K562 (cell line): ENCODE results near the gene ANKEF1. TPM values are rescaled to one million over a fixed set of nuclear protein-coding genes. Genes with fewer than 3 reads are reported as not detected.

Source experiments
- ATAC-seq: fragments of 200-7000 bp; cut with Tn5 transposase; 3 replicates; pipeline ENCODE4 v1.9.1; 2020; ENCODE audit warnings: moderate library complexity
- BruUV-seq: library from RNA; stranded (reverse); fragments of 400-500 nt; replicated peaks from 2 replicates; lab custom pipeline; 2021; lab: Mats Ljungman, UMichigan
- CTCF ChIA-PET: fragments of 300-600 bp; formaldehyde crosslinking; extraction: SDS; loops from one replicate; lab custom pipeline; 2021; ENCODE audit warnings: low intra/inter-chr PET ratio; lab: Yijun Ruan, JAX
- POLR2A ChIA-PET: fragments of 300-600, 350-650 bp; sonication (Branson Sonifier 250); formaldehyde crosslinking; extraction: SDS; loops from one replicate; lab custom pipeline; 2021; ENCODE audit warnings: antibody characterized with exemption, inconsistent platforms; lab: Yijun Ruan, JAX
- DNase-seq, 4 experiments: peaks; one replicate each; pipeline versions ENCODE4 v3.0.0 to v3.0.0-alpha.2; 2011 to 2018; ENCODE audit warnings: low spot score in 3 of 4, mixed read lengths in 3 of 4; ENCODE audit errors: extremely low read depth in 1 of 4
- FAIRE-seq: peaks from 2 replicates; lab custom pipeline; 2011; peaks lifted over from hg19 to GRCh38; lab: Jason Lieb, UNC
- H2AFZ ChIP-seq: 2 replicates; pipeline ENCODE4 v1.6.0; 2011; ENCODE audit warnings: low read depth, low read length, control low read depth, inconsistent platforms
- H3K27ac ChIP-seq: fragments of 200-600 bp; 3 replicates; pipeline ENCODE4 v1.8.0; 2011; ENCODE audit warnings: low read depth, mild to moderate bottlenecking, control low read depth, inconsistent platforms, low read length, moderate library complexity, mixed read lengths; ENCODE audit errors: extremely low read depth
- H3K27me3 ChIP-seq, 2 experiments: fragments of 300-600 bp in 1 of 2; 2 replicates in 1 of 2; 3 replicates in 1 of 2; pipeline versions ENCODE4 v1.6.0 to v1.8.0; 2011; ENCODE audit warnings: inconsistent platforms in 2 of 2, low read length in 2 of 2, mild to moderate bottlenecking in 1 of 2, mixed read lengths in 1 of 2, moderate library complexity in 1 of 2; ENCODE audit not compliant: control insufficient read depth in 2 of 2, insufficient read depth in 2 of 2
- H3K36me3 ChIP-seq: fragments of 300-600 bp; 3 replicates; pipeline ENCODE4 v1.8.0; 2011; ENCODE audit warnings: mild to moderate bottlenecking, low read length, inconsistent platforms; ENCODE audit not compliant: control insufficient read depth, insufficient read depth
- H3K4me1 ChIP-seq, 2 experiments: fragments of 200-600 bp in 1 of 2; replicated peaks in 1 of 2; 2 replicates in 1 of 2; 3 replicates in 1 of 2; pipeline versions ENCODE4 v1.5.1 to v1.8.0; 2011; ENCODE audit warnings: inconsistent platforms in 2 of 2, low read length in 2 of 2, mild to moderate bottlenecking in 1 of 2, mixed read lengths in 1 of 2, moderate library complexity in 1 of 2; ENCODE audit not compliant: control insufficient read depth in 2 of 2, insufficient read depth in 2 of 2
- H3K4me2 ChIP-seq: 2 replicates; pipeline ENCODE4 v1.6.1; 2011; ENCODE audit warnings: low read length, control low read depth, inconsistent platforms, mixed read lengths; ENCODE audit not compliant: insufficient read depth
- H3K4me3 ChIP-seq: fragments of 200-600 bp; sonication (generic), shearing (Covaris generic); 2 replicates; pipeline ENCODE4 v1.5.1; 2016; ENCODE audit warnings: control low read depth, inconsistent platforms
- H3K79me2 ChIP-seq: fragments of 200-600 bp; 3 replicates; pipeline ENCODE4 v1.8.0; 2011; ENCODE audit warnings: low read length, inconsistent platforms; ENCODE audit not compliant: control insufficient read depth, insufficient read depth
- H3K9ac ChIP-seq, 2 experiments: 2 replicates each; pipeline versions ENCODE4 v1.6.0 to v1.6.1; 2011; ENCODE audit warnings: low read depth in 2 of 2, low read length in 2 of 2, control low read depth in 1 of 2, inconsistent platforms in 1 of 2, mild to moderate bottlenecking in 1 of 2, mixed read lengths in 1 of 2; ENCODE audit not compliant: insufficient read depth in 1 of 2
- H3K9me1 ChIP-seq: one replicate; pipeline ENCODE4 v1.6.0; 2011; ENCODE audit warnings: inconsistent platforms, mild to moderate bottlenecking, low read length, moderate library complexity; ENCODE audit not compliant: control insufficient read depth, insufficient read depth
- H3K9me3 ChIP-seq: replicated peaks from 2 replicates; pipeline ENCODE4 v1.5.1; 2011; ENCODE audit warnings: low read depth, low read length, inconsistent platforms; ENCODE audit not compliant: control insufficient read depth, insufficient read depth
- H4K20me1 ChIP-seq: replicated peaks from 2 replicates; pipeline ENCODE4 v1.6.1; 2011; ENCODE audit warnings: low read length, inconsistent platforms, mixed read lengths; ENCODE audit not compliant: control insufficient read depth, insufficient read depth
- NR2C1 ChIP-seq, 2 experiments: fragments of 450-650 bp; IDR thresholded peaks; 2 replicates each; pipeline ENCODE4 v1.6.1; 2017; ENCODE audit warnings: mild to moderate bottlenecking in 2 of 2, antibody characterized with exemption in 1 of 2, inconsistent platforms in 1 of 2, missing compliant biosample characterization in 1 of 2, missing genetic modification characterization in 1 of 2
- ZNF124 ChIP-seq: sonication (generic); formaldehyde crosslinking; IDR thresholded peaks from 2 replicates; pipeline ENCODE4 v1.8.1; 2022; ENCODE audit warnings: missing genetic modification reagents
- in situ Hi-C: fragments of 300-500 bp; cut with MboI; formaldehyde crosslinking; loops from 4 replicates; pipeline ENCODE4 v1.15.0; 2018; ENCODE audit warnings: inconsistent platforms, mixed read lengths
- intact Hi-C: fragments of 100-400 bp; cut with micrococcal nuclease; formaldehyde crosslinking; loops from 2 replicates; pipeline ENCODE4 v1.14.2; 2022
- polyA plus RNA-seq, 8 experiments: library from polyadenylated mRNA; depleted of rRNA in 4 of 8; stranded (reverse) in 5 of 8; unstranded in 3 of 8; fragments of >200 nt; fragmentation: Nextera tagmentation in 2 of 8; fragmentation: Illumina TruSeq in 1 of 8; extraction: Ambion mirVana in 2 of 8; extraction: Trizol in 1 of 8; gene quantifications; 2 replicates each; pipeline versions ENCODE4 v1.2.1 to v1.2.3, GENCODE V29; 2011 to 2014; ENCODE audit warnings: inconsistent platforms in 1 of 8, missing spikeins in 1 of 8
- small RNA-seq: library from RNA; depleted of rRNA; stranded (forward); fragments of <200 nt; gene quantifications from one replicate; pipeline ENCODE3, GENCODE V24; 2014
- total RNA-seq, 7 experiments: library from RNA; depleted of rRNA in 6 of 7; stranded (reverse); fragments of >200 nt in 6 of 7; fragmentation: Illumina TruSeq in 2 of 7; extraction: Trizol in 2 of 7; gene quantifications; 2 replicates each; pipeline versions ENCODE4 v1.2.1 to v1.2.3, GENCODE V29; 2011 to 2021; ENCODE audit warnings: low replicate concordance in 1 of 7
- TF ChIP-seq, protein P1 (sequence below): fragments of 200-800 bp; sonication (Bioruptor generic); IDR thresholded peaks from 2 replicates; pipeline ENCODE4 v1.6.1; 2016; ENCODE audit warnings: missing genetic modification characterization, missing compliant biosample characterization

ANKEF1 gene
- total and polyA plus RNA-seq, 9 of the 15 experiments (the other 6 are each of a cell fraction or from before 2014, with no cell fraction given), result 0.35 to 2.1 (median 1.7) TPM

DNA sequence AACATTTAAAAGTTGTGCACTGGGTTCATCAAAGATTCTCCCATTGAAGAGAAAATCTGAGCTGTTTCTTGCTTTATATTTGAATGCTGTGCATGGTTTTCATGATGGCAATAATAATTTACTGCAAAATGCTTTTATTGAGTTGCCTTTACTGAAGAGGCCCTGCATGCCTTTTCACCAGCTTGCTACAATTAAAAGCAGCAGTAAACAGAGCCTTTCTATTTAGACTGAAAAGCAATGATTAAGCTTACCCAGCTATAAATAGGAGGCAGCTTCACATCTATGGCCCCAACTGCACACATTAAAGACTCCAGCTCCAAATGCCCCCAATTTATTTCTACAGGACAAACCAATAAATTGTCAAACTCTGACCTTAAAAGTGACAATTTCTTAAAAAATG, 70.3 kb downstream of the ANKEF1 start:
- Histone ChIP-seq H3K27ac (no peak overlapping the region), H3K9me3 (no peaks in the 10 kb centered on the region), H3K79me2 (no peaks in the 10 kb centered on the region), H3K4me2 (no peak overlapping the region), H3K4me1 (no peaks in the 10 kb centered on the region), H3K4me3 (no peak overlapping the region), H3K9ac (no peak overlapping the region), H3K9me1 (no peaks in the 10 kb centered on the region), H2AFZ (no peak overlapping the region), H3K36me3 (no peaks in the 10 kb centered on the region), H3K27me3 (no peaks in the 10 kb centered on the region), H4K20me1 (no peaks in the 10 kb centered on the region)
- no TSS peak for BruUV-seq
- CTCF ChIA-PET, result no interaction called here
- intact Hi-C loops (no loop called here), in situ Hi-C loops (no loop called here)
- ATAC-seq, result no peak
- no peak for FAIRE-seq
- TF ChIP-seq ZNF124 (no peak), NR2C1 (IDR thresholded peaks at IDR 0.05) (no peak), NR2C1 (tag; IDR thresholded peaks at IDR 0.05) (no peak)
- TF ChIP-seq, protein P1, sequence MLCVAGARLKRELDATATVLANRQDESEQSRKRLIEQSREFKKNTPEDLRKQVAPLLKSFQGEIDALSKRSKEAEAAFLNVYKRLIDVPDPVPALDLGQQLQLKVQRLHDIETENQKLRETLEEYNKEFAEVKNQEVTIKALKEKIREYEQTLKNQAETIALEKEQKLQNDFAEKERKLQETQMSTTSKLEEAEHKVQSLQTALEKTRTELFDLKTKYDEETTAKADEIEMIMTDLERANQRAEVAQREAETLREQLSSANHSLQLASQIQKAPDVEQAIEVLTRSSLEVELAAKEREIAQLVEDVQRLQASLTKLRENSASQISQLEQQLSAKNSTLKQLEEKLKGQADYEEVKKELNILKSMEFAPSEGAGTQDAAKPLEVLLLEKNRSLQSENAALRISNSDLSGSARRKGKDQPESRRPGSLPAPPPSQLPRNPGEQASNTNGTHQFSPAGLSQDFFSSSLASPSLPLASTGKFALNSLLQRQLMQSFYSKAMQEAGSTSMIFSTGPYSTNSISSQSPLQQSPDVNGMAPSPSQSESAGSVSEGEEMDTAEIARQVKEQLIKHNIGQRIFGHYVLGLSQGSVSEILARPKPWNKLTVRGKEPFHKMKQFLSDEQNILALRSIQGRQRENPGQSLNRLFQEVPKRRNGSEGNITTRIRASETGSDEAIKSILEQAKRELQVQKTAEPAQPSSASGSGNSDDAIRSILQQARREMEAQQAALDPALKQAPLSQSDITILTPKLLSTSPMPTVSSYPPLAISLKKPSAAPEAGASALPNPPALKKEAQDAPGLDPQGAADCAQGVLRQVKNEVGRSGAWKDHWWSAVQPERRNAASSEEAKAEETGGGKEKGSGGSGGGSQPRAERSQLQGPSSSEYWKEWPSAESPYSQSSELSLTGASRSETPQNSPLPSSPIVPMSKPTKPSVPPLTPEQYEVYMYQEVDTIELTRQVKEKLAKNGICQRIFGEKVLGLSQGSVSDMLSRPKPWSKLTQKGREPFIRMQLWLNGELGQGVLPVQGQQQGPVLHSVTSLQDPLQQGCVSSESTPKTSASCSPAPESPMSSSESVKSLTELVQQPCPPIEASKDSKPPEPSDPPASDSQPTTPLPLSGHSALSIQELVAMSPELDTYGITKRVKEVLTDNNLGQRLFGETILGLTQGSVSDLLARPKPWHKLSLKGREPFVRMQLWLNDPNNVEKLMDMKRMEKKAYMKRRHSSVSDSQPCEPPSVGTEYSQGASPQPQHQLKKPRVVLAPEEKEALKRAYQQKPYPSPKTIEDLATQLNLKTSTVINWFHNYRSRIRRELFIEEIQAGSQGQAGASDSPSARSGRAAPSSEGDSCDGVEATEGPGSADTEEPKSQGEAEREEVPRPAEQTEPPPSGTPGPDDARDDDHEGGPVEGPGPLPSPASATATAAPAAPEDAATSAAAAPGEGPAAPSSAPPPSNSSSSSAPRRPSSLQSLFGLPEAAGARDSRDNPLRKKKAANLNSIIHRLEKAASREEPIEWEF (CRISPR knock-in tag), result no peak
- DNase-seq, result no peak
- POLR2A ChIA-PET, result interaction anchor here (0.6 to 0.8 kb wide), 2 partner anchors 48 to 180 kb away, joined by 3 read pairs; no protein-coding TSS in a partner anchor

Small RNA genes lying within 50 kb of the gene (small RNA-seq; reads per million reads assigned to genes)
- gene RF00017, result not detected

Other genes starting within 250 kb of the ANKEF1 start
- gene PAK5, start 195.9 kb upstream of the ANKEF1 start, total RNA-seq (2014; rRNA removed), result not detected in 2 replicates
- gene PAK5, start 195.9 kb upstream of the ANKEF1 start, total RNA-seq (2014; rRNA removed; fragmentation: Illumina TruSeq; extraction: Trizol), result not detected in 2 replicates
- gene PAK5, start 195.9 kb upstream of the ANKEF1 start, total RNA-seq (2015; rRNA removed; fragmentation: Illumina TruSeq; extraction: Trizol), result not detected in 2 replicates
- not detected in 2 replicates for gene PAK5, start 195.9 kb upstream of the ANKEF1 start, total RNA-seq (2021)
- gene PAK5, start 195.9 kb upstream of the ANKEF1 start, polyA plus RNA-seq (2011; rRNA removed), result not detected in 2 replicates
- not detected in 2 replicates for gene PAK5, start 195.9 kb upstream of the ANKEF1 start, polyA plus RNA-seq (2014; fragmentation: Illumina TruSeq; extraction: Trizol)
- not detected for gene PAK5, start 195.9 kb upstream of the ANKEF1 start, polyA plus RNA-seq (2014; fragmentation: Nextera tagmentation; extraction: Ambion mirVana)
- gene PAK5, start 195.9 kb upstream of the ANKEF1 start, polyA plus RNA-seq (2014; rRNA removed), result not detected in 2 replicates
- not detected in 2 replicates for gene SNAP25, start 183.8 kb downstream of the ANKEF1 start, total RNA-seq (2014; rRNA removed)
- gene SNAP25, start 183.8 kb downstream of the ANKEF1 start, total RNA-seq (2014; rRNA removed; fragmentation: Illumina TruSeq; extraction: Trizol), result not detected in 2 replicates
- gene SNAP25, start 183.8 kb downstream of the ANKEF1 start, total RNA-seq (2015; rRNA removed; fragmentation: Illumina TruSeq; extraction: Trizol), result not detected in 2 replicates
- gene SNAP25, start 183.8 kb downstream of the ANKEF1 start, total RNA-seq (2021), result not detected in 2 replicates
- gene SNAP25, start 183.8 kb downstream of the ANKEF1 start, polyA plus RNA-seq (2011; rRNA removed), result not detected in 2 replicates
- 0.07 TPM in 1 of 2 replicates, not detected in the other for gene SNAP25, start 183.8 kb downstream of the ANKEF1 start, polyA plus RNA-seq (2014; fragmentation: Illumina TruSeq; extraction: Trizol)
- not detected for gene SNAP25, start 183.8 kb downstream of the ANKEF1 start, polyA plus RNA-seq (2014; fragmentation: Nextera tagmentation; extraction: Ambion mirVana)
- 0.12 TPM in 1 of 2 replicates, not detected in the other for gene SNAP25, start 183.8 kb downstream of the ANKEF1 start, polyA plus RNA-seq (2014; rRNA removed)